DOHH2 (cell line): ENCODE data around the gene GPD2.
"Not testable (repeated sequence)": the region's sequence is repeated elsewhere in the genome, so short reads cannot be mapped to it uniquely, and the experiment has no call there.

Source experiments
- H3F3A ChIP-seq: fragments of 200-600 bp; sonication (generic), shearing (Covaris generic); 2 replicates; pipeline ENCODE4 v1.6.0; 2016; ENCODE audit warnings: antibody characterized with exemption, mild to moderate bottlenecking; ENCODE audit not compliant: control insufficient read depth, insufficient read depth
- H3K27ac ChIP-seq: fragments of 200-600 bp; sonication (generic); 2 replicates; pipeline ENCODE4 v1.5.1; 2014; ENCODE audit warnings: low read depth, mild to moderate bottlenecking, low read length, moderate library complexity
- H3K27me3 ChIP-seq: fragments of 200-600 bp; sonication (generic); 2 replicates; pipeline ENCODE4 v1.6.1; 2014; ENCODE audit warnings: mild to moderate bottlenecking, low read length, mixed read lengths; ENCODE audit not compliant: control insufficient read depth
- H3K36me3 ChIP-seq: fragments of 200-600 bp; sonication (generic); 2 replicates; pipeline ENCODE4 v1.6.1; 2014; ENCODE audit warnings: mild to moderate bottlenecking, low read length, moderate library complexity, mixed read lengths; ENCODE audit not compliant: control insufficient read depth
- H3K4me1 ChIP-seq: fragments of 200-600 bp; sonication (generic); 2 replicates; pipeline ENCODE4 v1.6.1; 2014; ENCODE audit warnings: mild to moderate bottlenecking, low read length, mixed read lengths; ENCODE audit not compliant: control insufficient read depth
- H3K4me2 ChIP-seq: fragments of 200-600 bp; sonication (generic); 2 replicates; pipeline ENCODE4 v1.6.0; 2014; ENCODE audit warnings: mild to moderate bottlenecking, low read length, moderate library complexity
- H3K4me3 ChIP-seq: fragments of 200-600 bp; sonication (generic); 2 replicates; pipeline ENCODE4 v1.5.1; 2014; ENCODE audit warnings: mild to moderate bottlenecking, low read length, mixed read lengths
- H3K79me2 ChIP-seq: fragments of 200-600 bp; sonication (generic); 2 replicates; pipeline ENCODE4 v1.6.1; 2014; ENCODE audit warnings: mild to moderate bottlenecking, low read length, mixed read lengths; ENCODE audit not compliant: control insufficient read depth
- H3K9me2 ChIP-seq: fragments of 200-600 bp; sonication (generic); replicated peaks from 2 replicates; pipeline ENCODE4 v1.6.1; 2014; ENCODE audit warnings: mild to moderate bottlenecking, low read length, mixed read lengths; ENCODE audit not compliant: control insufficient read depth
- H3K9me3 ChIP-seq: fragments of 200-600 bp; sonication (generic); 2 replicates; pipeline ENCODE4 v1.6.1; 2014; ENCODE audit warnings: antibody characterized with exemption, low read length, mixed read lengths; ENCODE audit not compliant: control insufficient read depth, insufficient read depth
- H4K20me1 ChIP-seq: fragments of 200-600 bp; sonication (generic); 2 replicates; pipeline ENCODE4 v1.6.0; 2014; ENCODE audit warnings: low read depth, mild to moderate bottlenecking, antibody characterized with exemption, low read length, moderate library complexity; ENCODE audit not compliant: control insufficient read depth, insufficient read depth
- EZH2phosphoT487 ChIP-seq: fragments of 200-600 bp; sonication (generic); IDR thresholded peaks from 2 replicates; pipeline ENCODE4 v1.6.1; 2017; ENCODE audit warnings: borderline replicate concordance, mild to moderate bottlenecking, antibody characterized with exemption, low read length, moderate library complexity, mixed read lengths
- TF ChIP-seq, protein P1 (sequence below): fragments of 200-600 bp; sonication (generic); IDR thresholded peaks from one replicate; pipeline ENCODE4 v1.5.1; 2014; ENCODE audit warnings: antibody characterized with exemption, mild to moderate bottlenecking, low read depth, low read length; ENCODE audit not compliant: poor library complexity, severe bottlenecking

Gene GPD2

DNA sequence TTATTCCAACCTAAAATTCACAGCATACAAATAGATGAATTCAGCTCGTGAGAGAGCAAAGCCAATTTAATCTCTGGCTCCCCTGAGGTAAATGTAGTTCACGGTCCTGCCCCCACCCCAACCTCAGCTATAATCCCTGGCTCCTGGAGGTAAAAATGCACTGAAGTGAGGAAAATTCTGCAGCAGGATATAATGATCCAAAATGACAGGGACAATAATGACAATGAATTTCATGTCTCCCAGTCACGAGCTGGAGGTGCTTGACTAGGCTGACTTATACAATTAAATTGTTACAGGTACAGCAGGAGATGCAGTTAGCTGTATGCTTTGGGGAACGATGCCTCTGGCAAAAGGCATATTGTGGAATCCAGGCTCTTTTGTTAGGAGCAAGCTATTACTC, 82.0 kb downstream of the GPD2 start:
- Histone ChIP-seq H3K4me1 (peaks cover under 1% of the 10 kb centered on the region; the same call in 1 of the 2 replicates), H3K4me2 (no peak overlapping the region), H3K9me3 (no peaks in the 10 kb centered on the region), H3K36me3 (peaks cover 19% of the 10 kb centered on the region), H3K4me3 (no peak overlapping the region), H3K9me2 (no peaks in the 10 kb centered on the region), H3K27ac (no peak overlapping the region), H3K79me2 (no peaks in the 10 kb centered on the region), H3F3A (no peaks in the 10 kb centered on the region), H3K27me3 (no peaks in the 10 kb centered on the region), H4K20me1 (no peaks in the 10 kb centered on the region)
- TF ChIP-seq, protein P1, sequence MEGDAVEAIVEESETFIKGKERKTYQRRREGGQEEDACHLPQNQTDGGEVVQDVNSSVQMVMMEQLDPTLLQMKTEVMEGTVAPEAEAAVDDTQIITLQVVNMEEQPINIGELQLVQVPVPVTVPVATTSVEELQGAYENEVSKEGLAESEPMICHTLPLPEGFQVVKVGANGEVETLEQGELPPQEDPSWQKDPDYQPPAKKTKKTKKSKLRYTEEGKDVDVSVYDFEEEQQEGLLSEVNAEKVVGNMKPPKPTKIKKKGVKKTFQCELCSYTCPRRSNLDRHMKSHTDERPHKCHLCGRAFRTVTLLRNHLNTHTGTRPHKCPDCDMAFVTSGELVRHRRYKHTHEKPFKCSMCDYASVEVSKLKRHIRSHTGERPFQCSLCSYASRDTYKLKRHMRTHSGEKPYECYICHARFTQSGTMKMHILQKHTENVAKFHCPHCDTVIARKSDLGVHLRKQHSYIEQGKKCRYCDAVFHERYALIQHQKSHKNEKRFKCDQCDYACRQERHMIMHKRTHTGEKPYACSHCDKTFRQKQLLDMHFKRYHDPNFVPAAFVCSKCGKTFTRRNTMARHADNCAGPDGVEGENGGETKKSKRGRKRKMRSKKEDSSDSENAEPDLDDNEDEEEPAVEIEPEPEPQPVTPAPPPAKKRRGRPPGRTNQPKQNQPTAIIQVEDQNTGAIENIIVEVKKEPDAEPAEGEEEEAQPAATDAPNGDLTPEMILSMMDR = no peak
- TF ChIP-seq EZH2phosphoT487 = no peak

DNA sequence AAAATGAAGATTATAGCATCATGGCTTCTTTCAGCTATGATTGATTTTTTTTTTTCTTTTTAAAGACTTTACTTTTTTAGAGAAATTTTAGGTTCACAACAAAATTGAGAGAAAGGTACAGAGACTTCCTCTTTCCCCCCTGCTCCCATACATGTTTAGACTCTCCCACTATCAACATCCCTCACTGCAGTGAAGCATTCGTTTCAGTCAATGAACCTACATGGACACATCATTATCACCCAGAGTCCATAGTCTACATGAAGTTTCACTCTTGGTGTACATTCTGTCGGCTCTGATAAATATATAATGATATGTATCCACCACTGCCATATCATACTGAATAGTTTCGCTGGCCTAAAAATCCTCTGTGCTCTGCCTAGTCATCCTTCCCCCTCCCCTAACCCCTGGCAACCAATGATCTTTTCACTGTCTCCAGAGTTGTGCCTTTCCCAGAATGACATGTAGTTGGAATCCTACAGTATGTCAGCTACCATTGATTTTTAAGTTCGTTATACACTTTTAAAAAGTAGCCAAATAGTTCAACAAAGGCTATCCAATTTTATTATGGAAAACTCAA, 86.8 kb downstream of the GPD2 start:
- Histone ChIP-seq H3K79me2 (no peaks in the 10 kb centered on the region), H3K9me2 (no peaks in the 10 kb centered on the region), H4K20me1 (no peaks in the 10 kb centered on the region), H3K27ac (no peak overlapping the region), H3F3A (no peaks in the 10 kb centered on the region), H3K27me3 (no peaks in the 10 kb centered on the region), H3K4me2 (no peak overlapping the region), H3K9me3 (no peaks in the 10 kb centered on the region), H3K4me3 (no peak overlapping the region), H3K36me3 (no peaks in the 10 kb centered on the region), H3K4me1 (peaks cover 9% of the 10 kb centered on the region)
- TF ChIP-seq, protein P1 = no peak
- no peak for TF ChIP-seq EZH2phosphoT487

DNA sequence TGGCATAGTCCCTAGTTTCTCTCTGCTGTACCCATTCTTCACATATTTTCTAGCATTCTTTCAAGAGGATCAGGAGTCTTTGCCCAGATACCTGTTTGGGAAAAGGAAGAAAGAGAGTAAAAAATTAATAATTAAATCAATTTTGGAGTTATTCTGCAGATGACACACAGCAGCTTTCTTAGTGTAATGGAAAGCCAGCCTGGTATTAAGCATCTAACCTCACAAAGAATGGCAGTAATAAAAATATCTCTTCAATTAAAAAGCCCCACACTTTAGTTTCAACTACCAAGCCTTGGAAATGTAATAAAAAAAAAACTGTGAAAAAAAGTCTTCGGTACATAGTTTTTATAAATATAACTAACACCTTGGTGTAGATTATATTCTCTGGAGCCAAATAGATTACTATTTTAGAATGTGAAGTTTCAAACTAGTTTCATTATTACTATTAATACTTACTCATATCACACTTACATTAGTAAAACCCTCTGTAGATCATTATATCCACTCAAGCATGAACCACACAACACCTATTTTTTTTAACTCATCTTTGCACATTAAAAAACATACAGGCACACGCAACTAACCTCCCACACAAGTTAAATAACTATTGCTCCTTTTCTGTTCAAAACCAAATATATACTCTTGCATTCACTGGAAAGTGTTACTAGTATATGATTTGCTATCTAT, 90.9 kb downstream of the GPD2 start:
- Histone ChIP-seq H3K9me3 (no peaks in the 10 kb centered on the region), H3K79me2 (no peaks in the 10 kb centered on the region), H3K27ac (no peak overlapping the region), H3F3A (no peaks in the 10 kb centered on the region), H4K20me1 (no peaks in the 10 kb centered on the region), H3K4me1 (peaks cover 9% of the 10 kb centered on the region), H3K4me2 (no peak overlapping the region), H3K9me2 (no peaks in the 10 kb centered on the region), H3K36me3 (no peaks in the 10 kb centered on the region), H3K4me3 (no peak overlapping the region), H3K27me3 (no peaks in the 10 kb centered on the region)
- TF ChIP-seq EZH2phosphoT487 = no peak

DNA sequence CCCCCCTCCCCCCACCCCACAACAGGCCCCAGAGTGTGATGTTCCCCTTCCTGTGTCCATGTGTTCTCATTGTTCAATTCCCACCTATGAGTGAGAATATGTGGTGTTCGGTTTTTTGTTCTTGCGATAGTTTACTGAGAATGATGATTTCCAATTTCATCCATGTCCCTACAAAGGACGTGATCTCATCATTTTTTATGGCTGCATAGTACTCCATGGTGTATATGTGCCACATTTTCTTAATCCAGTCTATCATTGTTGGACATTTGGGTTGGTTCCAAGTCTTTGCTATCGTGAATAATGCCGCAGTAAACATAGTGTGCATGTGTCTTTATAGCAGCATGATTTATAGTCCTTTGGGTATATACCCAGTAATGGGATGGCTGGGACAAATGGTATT, 92.4 kb downstream of the GPD2 start:
- H3K27me3 ChIP-seq, H3K27ac ChIP-seq, H3F3A ChIP-seq, H3K9me3 ChIP-seq, H3K79me2 ChIP-seq, H3K4me2 ChIP-seq, H3K4me3 ChIP-seq, H3K36me3 ChIP-seq, H3K9me2 ChIP-seq, H4K20me1 ChIP-seq: not testable (repeated sequence)
- peaks cover 21% of the 10 kb centered on the region for H3K4me1 ChIP-seq
